GM12872 (cell line): Measurements from ENCODE around the gene PDE6C.

Source experiments
- CTCF ChIP-seq: IDR thresholded peaks from 3 replicates; pipeline ENCODE4 v1.5.1; 2011; ENCODE audit warnings: low read depth, mild to moderate bottlenecking, low read length, moderate library complexity; ENCODE audit not compliant: insufficient read depth

Gene PDE6C

GRCh38 chr10:93652857-93653256 is 40.5 kb downstream of the PDE6C start:
- no peak for TF ChIP-seq CTCF

GRCh38 chr10:93654201-93654600 is 41.9 kb downstream of the PDE6C start:
- TF ChIP-seq CTCF = no peak

- TF ChIP-seq CTCF = no peak
These were observed 43.8 kb downstream of the PDE6C start for GRCh38 chr10:93656155-93656554.

GRCh38 chr10:93657757-93658156 is 45.4 kb downstream of the PDE6C start:
- TF ChIP-seq CTCF = no peak

- TF ChIP-seq CTCF = no peak
These were observed 53.7 kb downstream of the PDE6C start for GRCh38 chr10:93666030-93666429.

GRCh38 chr10:93667795-93668194 is 55.5 kb downstream of the PDE6C start:
- TF ChIP-seq CTCF = no peak

- no peak for TF ChIP-seq CTCF
These were observed 58.0 kb downstream of the PDE6C start for GRCh38 chr10:93670372-93670771.

- no peak for TF ChIP-seq CTCF
These were observed 58.7 kb downstream of the PDE6C start for GRCh38 chr10:93671042-93671441.
